ENCODE data around the gene BCAT1.
A peak's percentile ranks its signal among the peaks of the same experiment; 100 is the strongest.
"Not testable (repeated sequence)": the region's sequence is repeated elsewhere in the genome, so short reads cannot be mapped to it uniquely, and the experiment has no call there.

BCAT1 gene

DNA sequence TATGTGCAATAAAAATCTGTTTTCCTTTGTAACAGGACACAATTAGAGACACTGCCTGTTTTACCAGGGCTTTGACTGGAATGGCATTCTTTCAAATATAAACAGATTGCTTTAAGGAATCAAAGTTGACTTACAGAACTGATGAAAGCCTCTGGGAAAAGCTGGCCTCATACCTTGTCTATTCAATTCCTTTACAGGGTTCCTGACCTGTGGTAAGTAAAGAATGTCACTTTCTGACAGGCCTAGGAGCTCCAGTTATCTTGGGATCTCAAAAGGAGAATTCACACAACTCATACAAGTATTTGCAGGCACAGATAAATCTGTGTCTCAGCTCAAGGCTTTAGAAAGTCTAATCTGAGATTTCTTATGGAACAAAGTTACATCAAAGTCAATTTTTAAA is 88.4 kb downstream of the BCAT1 start:
- no peak for DNase-seq (ENCODE audit: low read depth in 1 of 2, low spot score in 1 of 2)

DNA sequence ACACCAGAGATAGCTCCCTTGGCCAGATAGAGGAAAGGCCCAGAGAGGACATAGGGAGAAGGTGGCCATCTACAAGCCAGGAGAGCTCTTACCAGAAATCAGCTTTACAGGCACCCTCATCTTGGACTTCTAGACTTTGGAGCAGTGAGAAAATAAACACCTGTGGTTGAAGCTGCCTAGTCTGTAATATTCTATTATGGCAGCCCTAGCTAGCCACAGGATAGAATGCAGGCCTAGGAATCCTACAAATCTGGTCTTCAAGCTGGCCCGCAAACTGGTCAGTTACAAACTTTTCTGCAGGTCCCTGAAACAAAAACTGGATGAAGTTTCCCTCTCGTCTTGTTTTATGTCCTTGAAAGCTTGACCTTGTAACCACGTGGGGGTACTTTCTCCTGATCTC is 92.4 kb downstream of the BCAT1 start:
- DNase-seq (ENCODE audit: low read depth in 1 of 2, low spot score in 1 of 2) = no peak

DNA sequence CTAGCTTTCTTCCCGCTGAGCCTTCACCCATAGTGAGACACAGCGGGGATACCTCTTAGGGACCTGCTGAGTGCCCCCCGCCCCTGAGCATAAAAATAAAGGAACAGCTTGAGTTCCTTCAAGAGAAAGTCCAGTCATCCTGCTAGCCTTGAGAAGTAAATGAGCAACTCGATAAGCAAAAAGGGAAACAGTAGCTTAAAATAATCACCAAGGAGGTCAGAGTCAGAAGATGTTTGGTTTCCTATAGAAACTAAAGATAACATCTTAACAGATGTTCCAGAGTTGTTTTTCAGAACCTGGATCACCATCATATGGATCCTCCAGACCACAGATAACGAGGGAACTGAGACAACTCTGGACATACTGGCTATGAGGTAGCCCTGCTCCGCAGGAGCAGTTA is 94.0 kb downstream of the BCAT1 start:
- DNase-seq (ENCODE audit: low read depth in 1 of 2, low spot score in 1 of 2) = no peak

DNA sequence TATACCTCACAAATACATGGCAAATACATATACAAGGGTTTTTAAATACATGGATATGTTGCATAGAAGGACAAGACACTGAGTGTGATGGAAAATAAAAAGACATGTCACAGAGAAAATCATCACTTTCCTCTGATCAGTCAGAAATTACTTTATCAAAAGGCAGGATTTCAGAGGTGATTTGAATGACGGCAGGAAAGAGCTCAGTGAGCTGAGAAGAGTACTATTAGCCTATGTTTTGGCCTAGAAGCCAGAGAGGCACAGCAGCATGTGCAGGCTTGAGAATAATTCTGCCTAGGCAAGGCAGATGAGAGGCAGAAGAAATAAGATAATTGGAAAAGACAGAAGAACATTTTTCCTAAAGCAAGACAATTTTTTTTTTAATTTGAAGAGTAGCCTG is 94.9 kb downstream of the BCAT1 start:
- no peak for DNase-seq (ENCODE audit: low read depth in 1 of 2, low spot score in 1 of 2)

DNA sequence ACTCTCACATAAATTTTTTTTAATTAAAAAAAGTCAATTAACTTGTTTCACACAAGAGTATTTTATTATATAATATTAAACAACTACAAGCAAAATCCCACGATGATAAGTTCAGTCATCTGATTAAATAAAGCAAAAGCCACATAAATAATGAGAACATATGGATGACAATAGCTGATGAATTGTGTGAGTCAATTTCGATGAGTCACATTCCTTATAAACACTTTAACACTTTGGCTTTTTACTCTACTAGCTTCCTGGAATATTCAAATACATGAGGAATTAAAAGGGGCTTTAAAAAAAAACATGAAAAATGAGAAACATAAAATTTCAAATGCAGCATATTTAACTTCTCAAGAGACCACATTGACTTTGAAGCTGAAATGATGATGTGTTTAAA is 95.3 kb downstream of the BCAT1 start:
- DNase-seq (ENCODE audit: low read depth in 1 of 2, low spot score in 1 of 2) = no peak

DNA sequence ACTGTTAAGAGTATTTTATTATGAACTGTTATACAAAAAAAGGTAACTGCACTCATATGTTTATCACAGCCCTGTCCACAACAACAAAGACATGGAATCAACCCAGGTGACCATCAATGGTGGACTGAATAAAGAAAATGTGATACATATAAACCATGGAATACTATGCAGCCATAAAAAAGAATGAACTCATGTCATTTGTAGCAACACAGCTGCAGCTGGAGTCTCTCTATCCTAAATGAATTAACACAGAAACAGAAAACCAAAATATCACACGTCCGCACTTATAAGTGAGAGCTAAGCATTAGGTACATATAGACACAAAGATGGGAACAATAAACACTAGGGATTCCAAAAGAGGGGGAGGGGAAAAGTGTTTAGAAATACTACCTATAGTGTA is 95.8 kb downstream of the BCAT1 start:
- no peak for DNase-seq (ENCODE audit: low read depth in 1 of 2, low spot score in 1 of 2)

DNA sequence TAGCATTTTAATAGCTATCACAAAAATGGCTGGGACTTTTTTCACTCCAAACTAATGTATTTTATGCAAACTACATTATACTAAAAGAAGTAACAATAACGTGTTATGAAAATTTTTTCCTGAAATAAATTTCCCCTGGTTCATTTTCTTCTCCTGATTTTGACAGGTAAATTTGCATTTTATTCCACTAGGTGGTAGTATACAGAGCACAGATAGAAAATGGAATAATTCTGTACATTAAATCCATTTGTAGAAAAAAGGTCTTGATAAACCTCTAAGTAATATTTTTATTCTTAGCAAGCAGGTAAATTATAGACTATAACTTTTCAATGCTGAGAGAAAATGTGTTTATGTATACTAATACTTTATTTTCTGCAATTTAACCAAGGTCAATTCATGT is 96.5 kb downstream of the BCAT1 start:
- DNase-seq (ENCODE audit: low read depth in 1 of 2, low spot score in 1 of 2) = no peak

DNA sequence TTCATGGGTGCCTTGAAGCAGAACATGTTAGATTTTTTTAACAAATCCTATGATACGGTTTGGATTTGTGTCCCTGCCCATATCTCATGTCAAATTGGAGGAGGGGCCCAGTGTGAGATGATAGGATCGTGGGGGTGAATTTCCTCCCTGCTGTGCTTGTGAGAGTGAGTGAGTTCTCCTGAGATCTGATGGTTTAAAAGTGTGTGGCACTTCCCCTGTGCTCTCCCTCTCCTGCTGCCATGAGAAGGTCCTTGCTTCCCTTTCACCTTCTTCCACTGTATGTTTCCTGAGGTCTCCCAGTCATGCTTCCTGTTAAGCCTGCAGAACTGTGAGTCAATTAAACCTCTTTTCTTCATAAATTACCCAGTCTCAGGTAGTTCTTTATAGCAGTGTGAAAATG is 97.0 kb downstream of the BCAT1 start:
- DNase-seq (ENCODE audit: low read depth in 1 of 2, low spot score in 1 of 2) = not testable (repeated sequence)

DNA sequence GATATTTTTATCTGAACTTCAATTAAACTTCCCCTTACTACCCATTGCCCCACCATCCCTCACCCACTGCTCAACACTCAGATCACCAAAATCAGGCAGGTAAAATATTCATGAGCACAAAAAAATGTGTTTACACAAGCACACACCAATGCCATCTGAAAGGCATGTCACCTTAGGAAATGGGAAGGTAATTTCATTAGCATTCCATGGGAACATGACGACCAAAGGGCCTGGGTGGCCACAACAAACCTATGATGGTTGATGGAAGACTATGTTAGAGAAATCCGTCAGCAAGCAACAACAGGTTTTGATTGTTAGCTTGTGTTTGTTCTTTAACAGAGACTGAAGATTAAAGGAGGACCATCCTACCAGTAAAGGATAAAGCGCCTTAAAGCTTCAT is 97.6 kb downstream of the BCAT1 start:
- no peak for DNase-seq (ENCODE audit: low read depth in 1 of 2, low spot score in 1 of 2)

DNA sequence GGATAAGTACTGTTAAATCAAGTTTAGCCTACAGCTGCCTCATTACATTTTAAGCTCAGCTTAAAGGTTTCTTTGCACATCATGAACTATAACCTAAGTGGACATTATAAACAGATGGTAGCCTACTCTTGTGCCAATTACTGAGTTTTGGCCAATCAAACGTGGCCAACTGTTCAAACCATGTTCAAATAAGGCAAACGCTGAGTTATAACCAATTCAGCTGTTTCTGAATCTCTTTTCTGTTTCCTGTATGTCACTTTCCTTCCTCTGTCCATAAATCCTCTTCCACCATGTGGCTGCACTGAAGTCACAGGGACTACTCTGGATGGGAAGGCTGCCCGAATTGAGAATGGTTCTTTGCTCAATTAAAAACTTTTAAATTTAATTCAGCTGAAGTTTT is 98.4 kb downstream of the BCAT1 start:
- no peak for DNase-seq (ENCODE audit: low read depth in 1 of 2, low spot score in 1 of 2)

DNA sequence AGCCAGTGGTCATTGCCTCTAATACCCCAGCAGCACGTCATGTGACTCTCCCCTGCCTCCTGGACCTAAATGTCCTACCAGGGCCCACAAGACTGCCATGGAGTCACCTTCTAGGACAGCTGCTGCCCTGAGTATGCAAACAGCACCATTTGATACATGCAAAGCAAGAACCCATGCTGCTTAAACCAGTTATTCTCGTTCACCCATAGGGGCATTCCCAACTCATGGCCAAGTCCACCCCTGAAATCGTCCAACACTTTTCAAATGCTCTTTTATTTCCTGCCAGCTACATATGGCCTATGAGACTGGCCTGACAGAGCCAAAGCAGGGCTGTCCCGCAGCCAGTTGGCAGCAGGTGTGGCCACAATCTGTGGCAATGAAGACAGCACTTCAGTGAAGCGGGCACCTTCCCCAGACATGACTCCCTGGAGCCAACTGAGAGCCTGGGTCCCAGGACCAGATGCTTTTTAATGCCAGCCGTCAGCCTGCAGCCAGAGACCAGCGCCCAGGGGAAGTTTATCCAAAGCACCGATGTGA is 99.9 kb downstream of the BCAT1 start:
- no peak for DNase-seq (ENCODE audit: low read depth in 1 of 2, low spot score in 1 of 2)

DNA sequence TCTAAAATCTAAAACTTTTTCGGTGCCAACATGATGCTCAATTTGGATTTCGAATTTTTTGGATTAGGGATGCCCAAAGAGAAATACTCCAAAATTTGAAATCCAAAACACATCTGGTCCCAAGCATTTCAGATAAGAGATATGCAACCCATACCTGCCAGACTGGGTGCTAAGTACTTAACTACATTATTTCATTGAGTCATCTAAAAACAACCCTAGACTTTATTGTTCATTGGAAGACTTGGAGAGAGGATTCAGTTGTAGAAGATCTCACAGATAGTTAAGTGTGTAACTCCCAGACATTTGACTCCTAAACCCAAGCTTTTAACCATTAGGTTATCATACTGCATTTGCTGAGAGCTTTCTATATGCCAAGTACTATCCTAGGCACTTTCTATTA is 102.2 kb downstream of the BCAT1 start:
- no peak for DNase-seq (ENCODE audit: low read depth in 1 of 2, low spot score in 1 of 2)

DNA sequence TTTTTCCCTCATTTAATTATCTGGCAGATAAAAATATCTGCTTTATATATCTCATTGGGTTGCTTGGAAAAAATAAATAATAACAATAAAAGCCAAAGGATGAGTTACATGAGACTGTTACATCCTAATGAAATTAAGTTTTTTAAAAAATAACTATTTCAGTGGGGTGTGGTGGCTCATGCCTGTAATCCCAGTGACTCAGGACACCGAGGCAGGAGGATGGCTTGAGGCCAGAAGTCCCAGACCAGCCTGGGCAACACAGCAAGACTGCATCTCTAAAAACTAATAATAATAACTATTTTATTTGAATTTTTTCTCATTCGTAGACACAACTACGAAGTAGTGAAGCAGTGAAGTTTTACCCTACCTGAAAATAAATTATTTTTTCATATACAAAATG is 103.3 kb downstream of the BCAT1 start:
- DNase-seq (ENCODE audit: low read depth in 1 of 2, low spot score in 1 of 2) = no peak

DNA sequence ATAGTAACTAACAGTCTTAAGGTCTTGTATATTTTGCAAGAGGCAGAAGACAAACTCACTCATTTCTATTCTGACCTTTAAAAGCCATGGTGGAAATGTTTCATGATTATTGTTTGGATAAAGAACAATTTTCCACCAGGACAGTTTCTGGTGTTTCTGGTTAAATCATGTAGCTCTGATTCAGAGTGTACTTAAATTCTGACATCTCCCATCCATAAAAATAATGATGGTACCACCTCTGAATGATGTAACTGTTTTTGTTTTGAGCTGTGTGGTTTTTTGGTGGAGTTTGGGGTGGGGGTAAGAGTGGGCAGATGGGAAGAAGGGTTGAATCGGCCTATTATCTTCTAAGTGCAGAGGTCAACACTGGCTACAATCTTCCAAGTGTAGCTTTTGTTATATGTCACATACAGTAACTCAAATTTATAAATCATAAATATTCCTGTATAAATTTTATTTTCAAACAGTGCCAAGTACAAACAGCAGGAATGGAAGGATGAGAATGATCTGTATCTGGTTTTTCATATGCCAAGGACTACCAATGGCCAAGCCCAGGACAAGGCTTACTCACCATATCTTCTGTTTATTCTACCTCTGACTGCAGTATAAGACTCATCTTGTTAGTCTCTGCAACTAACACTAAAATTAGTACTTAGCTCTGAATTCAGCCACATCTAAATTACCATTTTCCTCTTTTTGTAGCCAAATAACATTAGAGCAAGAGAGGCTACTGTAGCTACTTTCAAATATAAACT is 108.7 kb downstream of the BCAT1 start:
- no peak for DNase-seq (ENCODE audit: low read depth in 1 of 2, low spot score in 1 of 2)

DNA sequence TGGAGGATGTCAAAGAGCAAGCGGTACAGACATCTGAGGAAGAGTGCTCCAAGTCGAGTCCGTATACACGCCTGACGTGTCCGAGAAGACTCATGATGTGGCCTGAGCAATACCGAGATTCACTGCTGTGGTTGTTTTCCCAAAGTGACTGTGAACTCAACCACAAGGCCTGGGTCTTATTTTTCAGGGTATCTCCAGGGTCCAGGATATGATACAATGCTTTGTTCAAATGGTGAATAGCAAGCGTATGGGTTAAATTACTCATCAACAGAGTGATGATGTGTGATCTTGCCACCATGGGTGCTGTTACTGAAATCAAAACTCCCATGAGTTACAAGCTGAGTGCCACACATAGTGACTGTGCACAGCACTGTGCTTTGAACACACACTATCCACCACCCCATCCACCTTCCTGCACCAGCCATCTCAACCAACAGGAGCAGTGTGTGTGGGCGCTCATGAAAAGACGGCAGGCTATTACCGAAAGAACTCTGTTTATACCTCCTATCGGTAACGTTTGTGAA is 109.6 kb downstream of the BCAT1 start:
- peak in 1 of 2 donors; percentile 57 for DNase-seq (ENCODE audit: low read depth in 1 of 2, low spot score in 1 of 2)

DNA sequence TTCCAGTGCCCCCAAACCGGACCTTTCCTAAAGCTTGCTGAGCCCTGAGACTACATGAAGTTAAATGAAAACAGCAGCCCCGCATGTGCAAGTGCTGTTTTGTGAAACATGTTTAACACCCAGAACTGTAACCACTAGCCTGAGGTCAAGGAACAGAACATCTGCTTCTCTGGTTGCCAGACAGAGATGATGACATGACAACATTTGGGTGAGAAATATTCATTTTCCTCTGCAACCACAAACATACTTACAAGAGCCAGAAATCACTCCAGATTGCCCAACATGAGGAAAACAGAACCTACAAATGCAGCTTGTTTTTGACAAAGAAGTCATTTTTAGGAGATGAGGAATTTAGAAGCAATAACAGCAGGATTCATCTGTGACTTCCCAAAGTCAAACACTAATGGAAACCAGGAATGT is 110.4 kb downstream of the BCAT1 start:
- no peak for DNase-seq (ENCODE audit: low read depth in 1 of 2, low spot score in 1 of 2)

DNA sequence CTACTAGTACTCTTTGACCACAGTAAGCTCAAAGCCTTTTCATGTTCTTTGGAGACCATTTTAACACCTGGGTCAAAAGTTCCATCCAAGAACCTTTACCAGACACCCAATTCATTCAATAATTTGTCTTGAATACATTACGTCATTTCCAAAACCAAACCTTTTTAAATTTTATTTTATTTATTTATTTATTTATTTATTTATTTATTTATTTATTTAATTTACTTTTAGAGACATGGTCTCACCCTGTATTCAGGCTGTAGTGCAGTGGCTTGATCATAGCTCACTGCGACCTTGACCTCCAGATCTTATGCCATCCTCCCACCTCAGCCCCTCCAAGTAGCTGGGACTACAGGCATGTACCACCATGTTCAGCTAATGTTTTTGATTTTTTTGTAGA is 113.5 kb downstream of the BCAT1 start:
- no peak for DNase-seq (ENCODE audit: low read depth in 1 of 2, low spot score in 1 of 2)

DNA sequence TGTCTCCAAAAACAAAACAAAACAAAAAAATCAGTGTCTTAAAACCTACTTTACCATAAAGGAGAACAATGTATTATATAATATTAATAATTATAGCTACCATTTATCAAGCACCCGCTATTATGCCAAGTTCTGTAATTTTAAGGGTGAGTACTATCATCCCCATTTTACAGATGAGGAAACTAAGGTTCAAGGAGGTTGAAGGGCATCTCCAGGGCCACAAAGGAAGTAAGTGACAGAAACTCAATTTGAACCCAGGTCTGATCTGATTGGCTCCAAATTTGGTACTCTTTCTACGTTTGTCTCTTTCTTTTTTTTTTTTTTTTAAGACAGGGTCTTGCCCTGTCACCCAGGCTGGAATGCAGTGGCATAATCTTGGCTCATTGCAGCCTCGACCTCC is 115.4 kb downstream of the BCAT1 start:
- DNase-seq (ENCODE audit: low read depth in 1 of 2, low spot score in 1 of 2) = no peak

DNA sequence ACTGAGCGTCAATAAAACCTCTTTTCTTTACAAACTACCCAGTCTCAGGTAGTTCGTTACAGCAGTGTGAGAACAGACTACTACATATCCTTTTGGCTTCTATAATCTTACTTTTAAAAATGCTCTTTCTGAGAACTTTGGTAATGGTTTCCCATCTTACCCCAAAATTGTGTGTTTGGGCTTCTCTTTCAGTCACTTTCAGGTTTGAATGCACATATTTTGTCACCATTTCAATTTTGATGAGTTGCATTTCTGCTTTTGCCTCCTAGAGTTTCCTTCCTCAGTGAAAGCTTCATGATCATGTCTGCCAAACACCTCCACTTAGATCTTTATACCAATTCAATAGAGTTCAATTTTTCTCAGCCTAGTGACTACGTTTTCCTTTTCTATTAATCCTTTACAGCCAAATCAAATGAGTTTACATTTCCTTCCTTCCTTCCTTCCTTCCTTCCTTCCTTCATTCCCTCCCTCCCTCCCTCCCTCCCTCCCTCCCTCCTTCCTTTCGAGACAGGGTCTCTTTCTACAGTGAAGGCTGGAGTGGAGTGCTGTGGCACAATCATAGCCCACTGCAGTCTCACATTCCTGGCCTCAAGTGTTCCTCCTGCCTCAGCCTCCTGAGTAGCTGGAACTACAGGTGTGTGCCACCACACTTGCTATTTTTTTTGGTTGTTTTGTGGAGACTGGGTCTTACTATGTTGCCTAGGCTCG is 124.9 kb downstream of the BCAT1 start:
- DNase-seq (ENCODE audit: low read depth in 1 of 2, low spot score in 1 of 2) = no peak

DNA sequence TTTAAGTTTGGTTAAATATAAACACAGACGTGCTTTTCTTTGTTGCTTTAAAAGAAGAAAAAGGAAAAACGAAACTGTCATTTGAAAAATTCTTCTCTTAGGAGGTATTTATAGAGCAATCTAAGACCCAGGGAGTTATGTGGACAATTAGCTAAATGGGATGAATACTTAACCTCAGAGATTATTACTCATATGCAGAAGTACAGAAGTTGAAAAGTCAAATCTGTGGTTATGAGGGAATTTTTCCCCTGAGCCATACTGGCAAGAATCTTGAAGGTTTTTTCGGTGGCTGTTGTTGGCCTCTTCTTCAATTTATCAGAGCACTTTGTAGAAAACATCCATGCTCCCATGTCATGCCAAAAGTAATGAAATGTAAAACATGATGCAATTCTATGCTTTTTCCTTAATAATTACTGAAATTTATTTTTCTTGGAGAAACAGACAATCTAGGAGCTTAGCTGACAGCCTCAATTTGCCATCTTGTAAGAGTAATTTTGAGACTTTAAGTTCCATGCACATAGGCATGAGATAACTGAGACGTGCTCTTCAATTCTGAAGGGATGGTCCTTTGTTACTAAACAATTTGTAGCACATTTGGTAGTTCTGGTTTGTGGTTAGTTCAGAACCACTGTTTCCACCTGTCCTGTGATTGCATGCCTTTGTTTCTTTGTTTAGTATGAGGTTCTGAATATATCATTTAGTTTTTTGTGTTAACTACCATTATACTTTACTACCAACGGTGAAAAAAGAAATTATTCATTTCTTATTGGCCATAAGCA is 126.6 kb downstream of the BCAT1 start:
- DNase-seq (ENCODE audit: low read depth in 1 of 2, low spot score in 1 of 2) = no peak

DNA sequence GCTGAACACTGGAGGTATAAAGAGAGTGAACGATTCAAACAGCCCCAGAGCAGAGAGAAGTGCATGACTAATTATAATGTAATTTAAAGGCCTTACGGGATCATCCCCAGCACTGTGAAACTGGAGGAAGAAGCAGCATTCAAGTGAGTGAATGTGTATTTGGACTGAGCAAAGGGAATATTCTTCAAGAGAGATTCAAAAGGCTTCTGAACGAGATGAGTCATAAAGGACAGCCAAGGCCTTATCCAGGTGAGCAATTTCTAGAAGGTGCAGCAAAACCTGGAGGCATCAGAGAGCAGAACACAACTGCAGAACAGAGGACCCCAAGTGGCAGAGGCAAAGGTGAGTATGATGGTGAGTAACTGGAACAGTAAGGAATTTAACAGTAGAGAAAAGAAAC is 127.2 kb downstream of the BCAT1 start:
- DNase-seq (ENCODE audit: low read depth in 1 of 2, low spot score in 1 of 2) = no peak

DNA sequence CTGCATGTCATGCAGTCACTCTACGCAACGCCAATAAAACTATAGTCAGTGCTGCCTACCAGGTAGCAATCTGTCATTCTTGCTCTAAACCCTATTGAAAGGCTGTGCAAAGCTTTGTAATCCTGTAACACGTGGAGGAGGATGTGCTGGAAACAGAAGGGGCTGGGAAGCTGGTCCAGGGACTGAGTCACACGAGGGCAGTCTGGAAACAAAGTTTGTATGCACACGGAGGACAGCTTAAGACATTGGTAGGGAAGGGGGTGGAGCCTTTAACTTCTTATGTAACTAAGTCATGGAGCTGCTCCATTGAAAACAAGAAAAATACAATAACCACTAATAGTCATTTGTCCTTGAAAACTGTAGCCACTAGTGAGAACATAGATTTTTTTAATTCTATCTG is 128.0 kb downstream of the BCAT1 start:
- DNase-seq (ENCODE audit: low read depth in 1 of 2, low spot score in 1 of 2) = no peak

Data from activated T-helper 1 cell treated with anti-CD3 and anti-CD28 coated beads, Interleukin-2, amount 50 U/mL, for 16 hours (primary cell).